ENCODE results near the gene ARID5B. TPM values are rescaled to one million over a fixed set of nuclear protein-coding genes. Genes with fewer than 3 reads are reported as not detected.
A peak's percentile ranks its signal among the peaks of the same experiment; 100 is the strongest.

Gene ARID5B
- total RNA-seq, 4 donors from 2014 or later, result 17.7 to 54.6 (median 34.8) TPM

- peaks cover 0 to 22% (median 8%) of the 10 kb centered on the region in 4 donors for H3K36me3 ChIP-seq
- 39 to 43% methylated on average over 3 to 4 of the region's 4 CpGs for WGBS, 2 donors (ENCODE audit: low coverage in 1 of 2)
- no peak for DNase-seq
- H3K9me3 ChIP-seq, result no peaks in the 10 kb centered on the region
- TF ChIP-seq CTCF (IDR thresholded peaks at IDR 0.05), result no peak
- no peak for TF ChIP-seq POLR2A (IDR thresholded peaks at IDR 0.05)
- TF ChIP-seq EP300 (IDR thresholded peaks at IDR 0.05; ENCODE audit: low read depth), result no peak
- TF ChIP-seq POLR2AphosphoS5 (IDR thresholded peaks at IDR 0.05), result no peak
- H3K4me1 ChIP-seq, result peaks cover 19 to 47% (median 43%) of the 10 kb centered on the region in 4 donors
- in situ Hi-C loops (cut with MboI; ENCODE audit: low pct_ligation_motif_present in 1 of 4, low pct_unique_long_range_greater_than_20kb in 1 of 4, low sequenced_read_pairs in 3 of 4), result no loop called here
- H3K4me3 ChIP-seq, result no peak overlapping the region
- no peaks in the 10 kb centered on the region for H3K27me3 ChIP-seq
- H3K27ac ChIP-seq, result peak overlapping the region; percentile 67 to 77 (median 72)
- intact Hi-C loops (cut with DNase I; ENCODE audit: low total_unique reads), result no loop called here
Observed at GRCh38 chr10:62093863-62094291, 192.4 kb downstream of the ARID5B start.

- Histone ChIP-seq H3K4me1 (peaks cover 19 to 47% (median 43%) of the 10 kb centered on the region in 4 donors), H3K27ac (peak overlapping the region; percentile 67 to 77 (median 72)), H3K27me3 (no peaks in the 10 kb centered on the region), H3K9me3 (no peaks in the 10 kb centered on the region), H3K4me3 (no peak overlapping the region), H3K36me3 (peaks cover 0 to 22% (median 8%) of the 10 kb centered on the region in 4 donors)
- peak in 1 of 3 donors; percentile 36 for TF ChIP-seq POLR2AphosphoS5 (IDR thresholded peaks at IDR 0.05)
- no peak for TF ChIP-seq EP300 (IDR thresholded peaks at IDR 0.05; ENCODE audit: low read depth)
- in situ Hi-C loops (cut with MboI; ENCODE audit: low pct_ligation_motif_present in 1 of 4, low pct_unique_long_range_greater_than_20kb in 1 of 4, low sequenced_read_pairs in 3 of 4), result no loop called here
- intact Hi-C loops (cut with DNase I; ENCODE audit: low total_unique reads), result loop anchor here (5.0 kb wide), 1 partner anchor 48 kb away; no protein-coding TSS in a partner anchor
- DNase-seq, result no peak
- 41 to 50% methylated on average over 9 to 12 of the region's 12 CpGs for WGBS, 2 donors (ENCODE audit: low coverage in 1 of 2)
Observed at GRCh38 chr10:62095181-62096122, 194.0 kb downstream of the ARID5B start.

- in situ Hi-C loops (cut with MboI; ENCODE audit: low pct_ligation_motif_present in 1 of 4, low pct_unique_long_range_greater_than_20kb in 1 of 4, low sequenced_read_pairs in 3 of 4), result no loop called here
- H3K27ac ChIP-seq, result peak overlapping the region; percentile 67 to 77 (median 72)
Observed at GRCh38 chr10:62096256-62096933, 194.9 kb downstream of the ARID5B start.

More at GRCh38 chr10:62096256-62096933, 194.9 kb downstream of the ARID5B start:
- WGBS, 2 donors (ENCODE audit: low coverage in 1 of 2), result 72 to 81% methylated on average over 4 of the region's 4 CpGs
- TF ChIP-seq POLR2A (IDR thresholded peaks at IDR 0.05) (no peak), EP300 (IDR thresholded peaks at IDR 0.05; ENCODE audit: low read depth) (no peak), CTCF (IDR thresholded peaks at IDR 0.05) (no peak), POLR2AphosphoS5 (IDR thresholded peaks at IDR 0.05) (no peak)
- intact Hi-C loops (cut with DNase I; ENCODE audit: low total_unique reads), result loop anchor here (5.0 kb wide), 1 partner anchor 49 kb away; no protein-coding TSS in a partner anchor
- no peaks in the 10 kb centered on the region for H3K27me3 ChIP-seq
- peaks cover 0 to 13% (median 5%) of the 10 kb centered on the region in 4 donors for H3K36me3 ChIP-seq
- H3K9me3 ChIP-seq, result no peaks in the 10 kb centered on the region
- H3K4me1 ChIP-seq, result peaks cover 19 to 47% (median 43%) of the 10 kb centered on the region in 4 donors
- no peak overlapping the region for H3K4me3 ChIP-seq
- DNase-seq, result no peak

All from transverse colon (tissue), 4 donors.